Heart left ventricle (tissue), 13 donors: ENCODE measurements around the gene BNC2.

Experiments used
- CTCF ChIP-seq, 12 donors: fragments of 200-600 bp; sonication (generic) in 4 of 12; IDR thresholded peaks; one replicate each; pipeline versions ENCODE4 v1.5.0 to v1.8.0; 2018 to 2022; ENCODE audit warnings: antibody characterized with exemption in 12 of 12, mild to moderate bottlenecking in 5 of 12
- POLR2A ChIP-seq, 2 donors: fragments of 450-650 bp; IDR thresholded peaks; one replicate each; pipeline ENCODE4 v1.6.1; 2017; ENCODE audit warnings: antibody characterized with exemption in 2 of 2, mild to moderate bottlenecking in 2 of 2, moderate library complexity in 2 of 2
- donor health status: ischemic (EF 13 %, LVEDD 7.1; RV severe dilation, severe dysfunction).
- donor health status: DM: no; HTN: yes; CAD: no.
- donor health status: DM: no; HTN: no; CAD: no.
- donor health status: ischemic (EF 25% LVEDD 6.9; RV normal size, moderate dysfunction).
- donor health status: ischemic (EF 25% LVEDD 5.7; RV mildly dilated, moderate dysfunction).
- donor health status: ischemic (EF 35%, LVEDD 5.7; RV mildly dilated, moderate dysfunction).
- donor health status: nonischemic (EF 11% LVEDD 7.7; RV severe dilation, severe dysfunction).
- donor health status: DM: yes; HTN: yes; CAD: no.
- donor health status: PGD.
- donor health status: ischemic (EF 29% LVEDD 5.4; RV normal size, mild dysfunction).
- donor health status: nonischemic (EF 23%, LVEDD 6.1; RV moderate dilation, normal function).

DNA sequence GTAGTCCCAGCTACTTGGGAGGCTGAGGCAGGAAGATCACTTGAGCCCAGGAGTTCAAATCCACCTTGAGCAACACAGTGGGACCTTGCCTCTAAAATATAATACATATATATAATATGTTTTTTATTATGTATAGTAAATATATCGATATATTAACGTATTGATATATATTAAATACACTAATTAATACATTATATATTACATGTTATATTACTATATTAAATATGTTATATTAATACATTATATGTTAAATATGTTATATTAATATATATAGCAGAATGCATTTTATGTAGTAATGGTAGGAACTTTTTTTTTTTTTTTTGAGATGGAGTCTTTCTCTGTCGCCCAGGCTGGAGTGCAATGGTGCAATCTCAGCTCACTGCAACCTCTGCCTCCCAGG lies 18.1 kb upstream of the BNC2 start:
- TF ChIP-seq CTCF (IDR thresholded peaks at IDR 0.05) (no peak), POLR2A (IDR thresholded peaks at IDR 0.05) (no peak)
